GM18498 (cell line): ENCODE data around the gene OPALIN.

Experiments
- ATAC-seq: cut with Tn5 transposase; IDR thresholded peaks from one replicate; pipeline ENCODE4 v1.9.1; 2021; ENCODE audit warnings: mild to moderate bottlenecking, moderate library complexity; ENCODE audit not compliant: unreplicated experiment

Gene OPALIN

DNA sequence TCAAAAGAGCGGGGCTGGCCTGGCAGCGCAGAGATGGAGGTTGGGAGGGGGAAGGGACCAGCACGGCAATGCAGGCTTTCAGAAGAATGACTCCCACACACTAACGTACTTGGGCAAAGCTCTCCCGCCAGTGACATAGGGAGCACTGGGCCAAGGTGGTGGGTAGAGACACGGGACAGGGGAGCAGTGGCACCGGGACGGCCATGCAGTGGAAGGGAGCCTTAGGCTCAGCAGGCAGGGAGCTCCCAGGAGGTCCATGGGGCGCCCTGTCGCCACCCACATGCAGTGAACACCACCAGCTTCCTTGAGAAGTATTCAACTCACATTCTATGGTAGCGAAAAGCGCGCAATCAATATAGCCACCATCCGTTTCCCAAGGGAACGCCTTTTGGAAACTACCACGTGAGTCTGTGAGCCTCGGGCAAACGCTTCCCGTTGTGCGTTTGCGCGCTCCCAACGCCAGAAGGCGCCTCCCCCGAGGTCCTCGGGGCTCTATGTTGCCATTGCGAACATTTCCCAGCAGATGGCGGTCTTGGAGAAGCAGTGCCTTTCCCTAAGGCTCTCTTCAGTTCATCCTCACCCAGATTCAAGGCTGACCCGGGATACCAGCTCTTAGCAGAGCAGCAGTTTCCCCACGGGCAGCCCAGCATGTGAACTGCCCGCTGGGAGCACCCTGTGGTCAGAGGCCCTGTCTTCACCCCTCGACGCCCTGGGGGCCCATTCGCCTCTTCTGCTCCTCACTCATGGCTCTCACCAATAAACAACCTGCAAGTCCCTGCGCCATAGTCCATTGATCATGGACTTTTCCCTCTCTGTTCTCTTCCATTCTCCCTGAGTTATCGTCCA is 16.4 kb upstream of the OPALIN start:
- ATAC-seq, result peak; percentile 75

DNA sequence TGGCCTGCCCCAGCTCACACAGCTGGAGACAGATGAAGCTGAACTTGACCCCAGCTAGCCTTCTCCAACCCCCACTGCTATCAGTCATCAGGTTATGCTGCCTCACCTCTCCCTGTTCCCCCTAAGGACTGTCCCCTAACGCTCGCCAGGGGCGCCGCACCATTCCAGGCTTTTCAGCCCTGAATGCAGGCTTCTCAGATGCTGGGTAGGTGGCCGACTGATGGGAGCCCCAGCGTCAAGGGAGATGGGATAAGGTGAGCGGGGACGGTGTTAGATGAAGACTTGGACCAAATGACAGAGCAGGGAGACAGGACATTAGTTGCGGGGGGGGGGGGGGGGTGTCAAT is 15.8 kb upstream of the OPALIN start:
- no peak for ATAC-seq

DNA sequence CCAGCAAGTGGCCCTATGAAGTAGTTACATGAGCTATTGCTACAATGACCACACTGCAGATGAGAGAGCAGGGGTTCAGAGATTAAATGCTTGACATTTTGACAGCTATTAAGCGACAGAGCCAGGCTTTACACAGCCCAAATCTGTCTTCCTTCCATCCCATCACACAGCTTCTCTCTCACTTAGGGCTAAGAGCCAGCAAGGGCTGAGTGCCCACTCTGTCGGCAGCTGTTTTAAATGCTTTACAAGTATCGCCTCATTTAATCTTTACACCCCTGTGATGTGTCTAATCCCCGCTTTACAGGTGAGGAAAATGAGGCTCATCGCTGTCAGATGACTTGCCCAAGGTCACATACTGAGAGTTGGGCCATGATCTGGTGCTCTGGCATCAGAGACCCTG is 15.2 kb upstream of the OPALIN start:
- ATAC-seq, result no peak

DNA sequence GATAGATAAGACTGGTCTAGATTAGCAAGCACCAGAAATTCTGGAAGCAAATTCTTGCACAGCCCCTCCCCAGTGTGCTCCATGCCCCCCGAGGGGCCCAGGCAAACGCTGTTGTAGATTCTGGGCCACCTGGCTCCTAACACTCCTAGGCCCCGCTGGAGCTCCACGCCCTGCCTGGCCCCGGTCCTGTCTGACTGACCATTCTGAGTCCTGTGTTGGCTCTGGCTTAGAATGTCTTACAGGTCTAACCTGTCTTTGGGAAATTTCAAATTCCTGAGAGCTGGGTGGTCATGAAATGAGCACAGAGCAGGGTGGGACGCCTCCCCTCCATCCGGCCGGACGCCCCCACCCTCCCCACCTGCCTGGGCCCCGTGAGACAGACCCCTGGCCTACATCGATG is 12.6 kb upstream of the OPALIN start:
- ATAC-seq, result no peak

DNA sequence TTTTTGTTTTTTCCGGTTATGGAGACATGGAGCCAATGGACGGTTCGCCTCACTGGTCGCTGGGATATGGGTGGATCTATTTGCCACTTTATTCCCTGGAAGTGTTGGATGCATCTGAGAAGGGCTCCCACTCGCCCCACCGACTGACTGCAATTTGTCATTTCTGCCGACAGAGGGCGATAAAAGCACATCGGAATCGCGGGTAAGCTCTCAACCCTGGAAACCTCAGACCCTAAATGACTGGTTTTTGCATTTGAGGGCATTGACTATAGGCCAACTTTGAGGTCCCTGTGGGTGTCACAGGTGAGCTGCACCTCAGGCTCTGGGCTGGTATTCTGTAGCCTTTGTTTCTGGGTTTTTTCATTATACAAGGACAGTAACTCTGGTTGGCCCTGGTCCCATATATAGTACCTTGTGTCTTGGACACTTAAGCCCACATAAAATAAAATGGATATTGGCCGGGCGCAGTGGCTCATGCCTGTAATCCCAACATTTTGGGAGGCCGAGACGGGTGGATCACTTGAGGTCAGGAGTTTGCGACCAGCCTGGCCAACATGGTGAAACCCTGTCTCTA is 11.9 kb upstream of the OPALIN start:
- no peak for ATAC-seq

DNA sequence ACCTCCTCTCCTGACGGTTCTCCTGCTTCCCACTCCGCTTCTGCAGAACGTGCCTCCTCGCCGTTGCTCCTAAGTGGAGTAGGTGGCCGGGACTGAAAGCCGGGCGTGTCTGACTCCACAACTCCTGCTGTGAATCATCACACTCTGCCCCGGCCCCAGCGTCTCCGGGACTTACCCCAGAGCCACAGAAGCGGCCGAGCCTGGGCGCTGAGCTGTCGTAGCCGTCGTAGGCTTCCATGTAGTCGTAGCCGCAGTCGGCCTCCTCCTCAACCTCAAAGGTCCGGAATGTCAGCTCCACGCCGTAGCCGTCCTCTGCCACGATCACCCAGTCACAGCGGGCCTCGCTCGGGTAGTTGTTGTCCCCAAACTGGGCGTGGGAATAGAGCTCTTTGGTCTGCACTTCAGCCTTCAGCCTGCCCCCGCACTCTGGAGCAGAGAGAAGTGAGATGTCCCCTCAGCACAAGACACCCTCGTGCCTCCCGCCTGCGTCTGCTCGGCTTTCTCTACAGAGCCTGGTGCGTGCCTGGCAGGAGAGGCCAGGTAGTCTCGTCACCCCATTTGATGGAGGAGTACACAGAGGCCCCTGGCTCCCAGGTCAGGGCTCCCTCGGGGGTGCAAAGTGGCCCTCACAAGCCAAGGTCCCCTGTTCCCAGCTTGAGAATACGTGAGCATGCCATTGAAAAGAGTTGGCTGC is 11.2 kb upstream of the OPALIN start:
- ATAC-seq, result no peak

DNA sequence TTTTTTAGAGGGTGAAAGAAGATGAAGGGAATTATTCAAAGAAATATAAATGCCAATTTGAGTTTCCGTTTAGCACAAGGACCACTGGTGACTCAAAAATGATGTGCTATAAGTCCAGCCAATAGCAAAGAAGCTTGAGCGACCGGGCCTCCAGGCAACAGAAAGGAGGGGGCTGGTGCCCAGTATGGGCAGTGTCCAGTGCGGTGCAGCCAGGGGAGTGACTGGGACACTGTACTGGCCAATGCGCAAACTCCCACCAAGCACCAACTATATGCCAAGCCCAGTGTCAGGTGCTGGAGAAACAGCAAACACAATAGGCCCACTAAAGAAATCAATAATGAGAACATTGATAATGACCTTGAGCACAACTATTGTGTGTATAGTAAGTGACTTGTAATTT is 10.2 kb upstream of the OPALIN start:
- ATAC-seq, result no peak

DNA sequence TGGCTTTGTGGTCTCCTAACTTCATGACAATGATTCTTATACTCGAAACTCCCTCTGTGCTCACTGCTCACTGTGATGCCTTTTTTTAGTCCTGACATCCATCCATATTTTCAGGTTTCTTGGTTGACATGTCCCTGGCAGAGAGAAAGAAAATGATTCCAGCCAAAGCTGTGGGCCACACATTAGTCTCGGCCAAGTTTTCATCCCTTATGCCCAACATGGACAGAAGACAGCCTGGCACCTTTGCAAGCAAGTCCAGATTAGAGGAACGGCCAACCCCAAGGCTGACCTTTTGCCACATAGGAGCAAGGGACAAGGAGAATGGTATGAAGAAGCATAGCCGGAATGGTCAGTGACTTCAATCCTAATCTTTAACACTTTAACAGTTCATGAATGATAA is 8.7 kb upstream of the OPALIN start:
- ATAC-seq, result no peak

DNA sequence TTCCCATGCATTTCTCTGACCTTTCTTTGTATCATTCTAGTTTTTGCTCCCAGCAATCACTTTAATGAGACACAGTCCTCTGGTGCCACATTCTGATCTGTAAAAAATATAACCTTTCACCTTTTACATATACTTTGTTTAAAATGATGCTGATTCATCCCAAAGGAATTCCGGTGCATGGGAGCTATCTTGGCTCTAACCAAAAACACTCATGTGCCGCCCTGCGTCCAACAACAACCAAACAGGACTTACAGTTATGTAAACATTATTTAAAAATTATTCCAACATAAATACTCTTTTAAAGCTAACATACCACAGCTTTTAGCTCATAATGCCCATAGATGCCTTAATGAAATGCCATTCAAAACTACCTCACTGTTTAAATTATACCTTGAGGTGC is 7.7 kb upstream of the OPALIN start:
- no peak for ATAC-seq

DNA sequence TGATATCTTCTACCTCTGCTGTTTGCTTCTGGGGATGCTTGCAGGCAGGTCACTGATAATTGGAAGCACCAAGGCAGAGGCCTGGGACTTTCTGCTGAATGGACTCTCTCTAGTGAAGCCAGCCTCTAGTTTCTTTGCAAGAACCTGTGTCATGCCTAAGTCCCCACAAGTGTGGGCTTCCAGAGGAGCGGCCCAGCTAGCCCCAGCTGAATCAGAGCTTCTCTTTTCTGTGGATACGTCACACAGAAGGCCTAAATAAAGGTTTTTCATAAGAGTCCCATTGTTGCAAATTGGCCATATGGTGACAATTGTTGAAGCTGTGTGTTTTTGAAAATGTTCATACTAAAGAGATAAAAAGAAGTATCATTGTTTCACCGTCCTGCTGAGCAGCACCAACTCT is 6.8 kb upstream of the OPALIN start:
- ATAC-seq, result no peak

DNA sequence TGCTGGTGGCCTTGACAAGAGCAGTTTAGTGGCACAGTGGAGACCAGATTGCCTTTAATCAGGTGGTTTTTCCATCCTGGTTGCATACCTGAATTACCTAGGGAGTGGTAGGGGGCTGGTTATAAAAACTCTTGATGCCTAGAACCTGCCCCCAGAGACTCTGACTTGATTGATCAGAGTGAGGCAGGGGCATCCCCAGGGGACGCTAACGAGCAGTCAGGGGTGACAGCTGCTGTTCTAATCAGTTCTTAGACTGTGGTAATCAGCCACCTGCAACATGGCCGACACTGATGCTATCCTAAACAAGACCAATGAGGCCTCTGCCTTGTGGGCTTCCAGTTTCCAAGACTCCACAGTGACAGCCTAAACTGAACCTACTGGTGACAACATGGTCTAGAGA is 2.0 kb upstream of the OPALIN start:
- no peak for ATAC-seq

DNA sequence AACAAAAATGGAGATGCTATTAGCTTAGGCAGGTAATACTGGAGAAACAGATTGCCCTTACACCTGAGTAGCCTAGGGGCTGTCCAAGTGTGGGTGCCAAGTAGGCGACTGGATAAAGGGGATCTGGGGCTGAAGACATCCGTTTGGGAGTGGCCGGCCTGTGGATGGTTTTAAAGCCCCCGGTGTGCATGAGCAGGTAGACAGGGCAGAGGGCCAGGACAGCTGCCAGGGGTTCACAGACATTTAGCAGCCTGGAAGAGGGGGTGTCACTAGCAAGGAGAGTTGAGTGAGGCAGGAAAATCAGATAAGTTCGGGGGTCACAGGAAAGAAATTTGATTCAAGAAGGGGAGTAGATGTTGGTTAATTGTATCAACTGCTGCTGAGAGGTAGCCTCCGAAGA is 1.5 kb upstream of the OPALIN start:
- no peak for ATAC-seq

DNA sequence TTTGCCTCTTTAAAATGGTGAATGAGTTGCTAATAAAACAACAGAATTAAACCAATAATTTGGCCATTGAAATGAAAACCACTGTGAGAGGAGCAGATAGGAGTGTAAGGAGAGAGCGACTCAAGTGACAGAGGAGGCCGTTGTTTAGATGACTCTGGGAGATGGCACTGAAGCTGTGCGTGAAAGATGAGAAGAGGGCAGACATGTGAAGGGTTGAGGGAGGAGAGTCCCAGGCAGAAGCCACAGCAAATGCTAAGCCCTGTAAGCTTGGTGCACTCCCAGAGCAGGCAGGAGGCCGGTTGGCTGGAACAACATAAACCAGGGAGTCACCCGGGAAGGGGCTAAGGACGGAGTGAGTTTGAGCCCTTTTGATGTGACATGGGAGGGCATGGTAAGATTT is 814 bp upstream of the OPALIN start:
- ATAC-seq, result no peak

DNA sequence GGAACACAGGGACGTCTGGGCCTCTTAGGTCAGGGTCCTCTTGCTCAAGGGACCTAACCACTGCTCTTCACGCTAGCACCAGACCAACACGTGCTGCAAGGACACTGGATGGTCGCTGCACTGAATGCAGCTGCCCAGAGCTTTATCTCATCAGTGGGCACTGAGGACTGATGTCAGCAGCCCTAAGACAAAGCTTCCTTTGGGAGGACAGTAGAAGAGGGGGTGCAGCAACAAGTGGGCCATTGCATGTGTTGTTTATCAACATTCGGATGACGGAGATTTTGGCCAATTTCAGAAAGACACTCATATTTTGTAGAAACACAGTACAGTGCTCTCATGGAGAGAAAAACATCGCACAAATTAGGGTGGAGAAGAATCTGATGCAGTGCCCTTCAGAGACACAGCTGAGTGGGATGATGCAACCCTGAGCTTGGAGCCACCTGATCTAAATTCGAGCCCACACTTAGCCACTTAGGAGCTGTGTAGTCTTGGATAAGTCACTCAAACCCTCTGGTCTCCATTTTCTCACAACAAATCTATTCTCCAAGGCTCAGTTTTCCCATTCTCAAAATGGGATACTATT is 1.7 kb downstream of the OPALIN start:
- no peak for ATAC-seq

DNA sequence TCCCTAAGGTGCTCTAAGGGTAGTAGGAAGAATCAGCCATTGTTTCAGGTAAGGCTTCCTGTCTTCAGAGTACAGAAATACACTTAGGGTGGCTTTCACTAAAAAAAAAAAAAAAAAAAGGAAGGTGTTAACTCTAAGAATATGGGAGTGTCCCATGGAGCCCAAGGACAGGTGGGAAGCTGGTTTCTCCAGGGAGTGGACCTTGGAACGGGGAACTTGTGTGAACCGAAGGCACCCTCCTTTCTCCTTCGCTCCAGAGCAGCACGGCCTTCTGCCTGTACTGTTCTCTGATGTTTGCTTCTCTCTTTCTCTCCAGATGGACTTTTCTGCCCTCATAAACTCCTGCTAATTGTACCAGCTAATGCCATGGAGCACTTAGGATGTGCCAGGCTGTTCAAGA is 6.2 kb downstream of the OPALIN start:
- ATAC-seq, result no peak

DNA sequence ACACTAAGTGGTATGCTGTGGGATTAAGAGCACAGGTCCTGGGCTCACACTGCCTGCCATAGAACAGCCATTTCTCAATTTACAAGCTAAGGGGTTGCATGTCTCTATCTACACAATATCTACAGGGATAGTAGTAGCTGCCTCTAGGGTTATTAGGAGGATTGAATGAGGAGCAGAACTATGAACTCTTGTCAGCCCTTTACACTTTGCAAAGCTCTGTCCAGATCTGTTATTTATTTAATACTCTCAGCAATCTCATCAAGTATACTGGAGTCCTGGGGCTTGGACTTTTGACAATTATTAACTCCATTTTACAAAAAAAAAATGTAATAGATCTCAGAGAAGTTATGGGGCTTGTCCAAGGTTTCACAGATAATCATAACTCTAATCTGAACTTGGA is 6.8 kb downstream of the OPALIN start:
- ATAC-seq, result no peak

DNA sequence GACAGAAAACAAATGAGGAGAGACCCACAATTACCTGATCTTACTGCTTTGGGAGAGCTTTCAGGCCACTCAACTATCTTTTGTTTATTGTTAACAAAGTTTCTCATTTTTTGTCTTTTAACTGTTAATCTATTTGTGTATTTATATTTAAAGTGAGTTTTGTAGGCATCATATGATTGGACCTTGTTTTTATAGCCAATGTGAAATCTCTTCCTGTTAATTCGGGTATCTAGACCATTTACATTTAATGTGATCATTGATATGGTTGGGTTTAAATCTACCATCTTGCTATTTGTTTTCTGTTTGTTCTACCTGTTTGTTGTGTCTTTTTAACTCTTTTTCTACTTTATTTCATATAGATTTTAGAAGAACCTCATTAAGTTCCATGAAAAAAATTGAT is 12.5 kb downstream of the OPALIN start:
- no peak for ATAC-seq

DNA sequence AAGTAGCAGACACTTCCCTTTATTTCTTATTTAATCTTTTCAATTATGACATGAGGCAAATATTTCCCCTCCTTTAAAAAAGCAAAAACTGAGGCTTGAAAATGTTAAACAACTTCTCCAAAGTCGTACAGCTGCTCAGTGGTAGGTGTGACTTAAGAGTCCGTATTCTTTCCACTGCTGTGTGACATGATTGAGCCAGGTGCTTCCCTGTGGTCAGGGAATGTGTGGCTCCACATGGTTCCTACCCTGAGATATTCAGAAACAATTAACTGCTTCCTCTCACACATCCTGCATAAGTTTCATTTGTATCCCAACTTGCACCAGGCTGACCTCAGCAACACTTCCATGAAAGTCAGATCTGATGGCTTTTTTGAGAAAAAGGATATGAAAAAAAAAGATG is 13.6 kb downstream of the OPALIN start:
- ATAC-seq, result no peak

DNA sequence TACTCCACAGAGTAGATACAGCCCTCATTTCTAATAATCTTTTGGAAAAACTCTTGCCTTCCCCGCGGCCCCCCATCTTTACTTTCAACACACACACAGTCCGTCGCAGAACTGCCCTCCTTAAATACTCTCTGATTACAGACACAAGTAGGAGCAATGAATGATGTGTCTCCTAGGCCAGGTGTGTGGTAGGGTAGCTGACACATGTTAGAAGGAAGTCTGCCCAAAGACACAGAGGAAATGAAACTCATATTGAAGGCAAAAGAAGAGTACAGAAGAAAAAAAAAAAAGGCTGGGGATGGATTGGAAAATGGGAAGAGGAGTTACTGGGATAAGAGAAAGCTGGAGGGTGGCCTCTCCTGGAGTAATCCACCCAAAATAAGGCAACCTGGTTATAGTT is 14.6 kb downstream of the OPALIN start:
- ATAC-seq, result no peak

DNA sequence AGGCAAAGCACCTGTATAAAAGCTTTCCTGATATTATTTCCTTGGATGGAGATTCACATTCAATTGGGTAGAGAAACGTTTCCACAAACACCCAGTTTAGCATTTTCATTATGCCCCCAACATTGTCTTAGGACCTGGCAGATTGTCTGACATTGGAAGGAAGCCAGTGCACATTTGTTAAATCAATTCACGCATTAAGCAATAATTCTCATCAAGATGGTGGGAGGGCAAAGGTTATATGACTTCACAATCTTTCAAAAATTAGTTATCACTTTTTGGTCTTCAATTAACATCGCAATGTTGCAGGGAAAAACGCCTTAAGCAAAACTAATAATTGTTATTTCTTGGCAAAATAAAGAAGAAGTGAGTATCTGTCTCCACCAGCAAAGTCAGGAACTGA is 16.4 kb downstream of the OPALIN start:
- ATAC-seq, result no peak

DNA sequence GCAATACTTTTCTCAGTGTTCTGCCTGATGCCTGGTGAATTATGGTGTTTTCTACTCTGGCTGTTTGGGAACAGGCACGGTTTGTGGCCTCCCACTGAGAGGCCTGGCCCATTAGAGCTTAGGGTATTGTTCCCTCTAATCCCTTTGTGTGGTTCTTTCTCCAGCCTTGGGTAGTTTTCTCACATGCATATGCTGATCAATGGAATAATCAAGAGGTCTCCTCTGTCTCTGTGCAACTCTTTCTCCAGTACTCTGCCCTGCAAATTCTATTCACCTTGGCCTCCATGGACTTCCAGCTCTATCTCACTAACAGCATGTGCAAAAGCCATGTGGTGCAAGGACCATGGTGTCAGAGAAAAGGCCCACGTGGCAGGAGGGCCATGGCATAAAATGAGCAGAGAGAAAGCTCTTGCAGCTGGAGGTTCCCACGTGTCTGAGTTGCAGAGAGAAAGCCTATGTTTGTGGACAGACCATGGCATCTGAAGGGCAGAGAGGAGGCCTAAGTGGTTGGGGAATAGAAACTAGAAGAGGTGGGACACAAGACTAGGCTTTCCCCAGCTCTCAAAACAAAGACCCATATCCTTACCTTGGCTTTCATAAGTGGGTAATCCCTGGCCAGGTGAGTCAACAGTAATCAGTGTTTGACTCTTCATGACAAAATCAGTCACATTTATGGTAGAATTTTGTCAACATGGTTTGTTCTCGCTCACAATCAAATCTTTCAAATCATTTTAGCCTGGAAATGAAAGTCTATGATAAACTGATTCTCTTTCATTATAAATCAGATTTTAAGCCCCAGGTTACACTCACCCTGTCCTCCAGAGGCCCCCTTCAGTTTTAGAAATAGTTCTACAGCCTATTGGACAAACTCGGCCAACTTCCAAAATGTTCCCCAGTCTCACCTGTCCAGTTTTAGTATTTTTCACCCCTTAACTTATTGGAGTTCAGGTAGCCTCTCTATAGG is 17.3 kb downstream of the OPALIN start:
- no peak for ATAC-seq
